ENCODE data around the gene IGSF21. TPM values are rescaled to one million over a fixed set of nuclear protein-coding genes. Genes with fewer than 3 reads are reported as not detected.

IGSF21 gene
- total RNA-seq, 1 experiment from 2014 or later: 5.2 TPM

GRCh38 chr1:18200918-18201317 lies 93.3 kb downstream of the IGSF21 start:
- Histone ChIP-seq H4K8ac (replicated peaks; ENCODE audit: insufficient read length, low read depth, low read length) (no peak overlapping the region), H3K79me1 (ENCODE audit: insufficient read depth, low read depth, low read length, poor library complexity, severe bottlenecking) (no peaks in the 10 kb centered on the region), H3K14ac (ENCODE audit: insufficient read depth, low read length) (no peak overlapping the region), H3K27me3 (ENCODE audit: insufficient read depth, low read length) (no peaks in the 10 kb centered on the region), H4K91ac (ENCODE audit: insufficient read length, low read depth, low read length) (no peak overlapping the region), H2BK120ac (ENCODE audit: low read depth, low read length, poor library complexity, severe bottlenecking) (no peak overlapping the region), H2AFZ (ENCODE audit: low read length) (no peak overlapping the region), H3K23me2 (ENCODE audit: insufficient read length, low read depth, low read length, poor library complexity, severe bottlenecking) (no peaks in the 10 kb centered on the region), H3K9ac (ENCODE audit: extremely low read depth, insufficient read length, low read length) (no peak overlapping the region), H2AK5ac (ENCODE audit: insufficient read length, low read length) (no peak overlapping the region), H3K4me1 (ENCODE audit: insufficient read depth, low read length) (peaks cover 3% of the 10 kb centered on the region; the same call in 1 of the 2 replicates), H2BK15ac (ENCODE audit: low read depth, low read length) (no peak overlapping the region), H3T11ph (ENCODE audit: low read length) (no peak overlapping the region), H3K56ac (ENCODE audit: insufficient read length, low read depth, low read length) (no peak overlapping the region), H4K5ac (ENCODE audit: insufficient read length, low read depth, low read length) (no peak overlapping the region), H3K79me2 (ENCODE audit: insufficient read depth, low read length) (no peaks in the 10 kb centered on the region), H3K23ac (ENCODE audit: insufficient read length, low read depth, low read length) (no peak overlapping the region), H2BK12ac (ENCODE audit: insufficient read length, low read depth, low read length) (no peak overlapping the region), H3K4ac (ENCODE audit: low read depth, low read length) (no peak overlapping the region), H3K27ac (ENCODE audit: insufficient read length, low read depth, low read length) (no peak overlapping the region), H2BK5ac (ENCODE audit: insufficient read length, low read length) (no peak overlapping the region), H3K4me2 (ENCODE audit: insufficient read depth, insufficient read length, low read length) (no peak overlapping the region), H3K18ac (ENCODE audit: insufficient read length, low read depth, low read length) (no peak overlapping the region), H3K9me3 (ENCODE audit: control insufficient read depth, low read depth, low read length) (no peaks in the 10 kb centered on the region), H4K20me1 (ENCODE audit: control insufficient read depth, insufficient read depth, insufficient read length) (no peaks in the 10 kb centered on the region), H2BK20ac (ENCODE audit: low read depth, low read length, poor library complexity, severe bottlenecking) (no peak overlapping the region)
- H3K4me1 Mint-ChIP-seq: peaks cover 34 to 38% of the 10 kb centered on the region in 2 experiments
- no peak overlapping the region; a peak in 1 of 7 replicates for H3K27ac Mint-ChIP-seq
- no peak overlapping the region; a peak in 1 of 5 replicates for H3K4me3 Mint-ChIP-seq
- no peaks in the 10 kb centered on the region; the same call in 1 of the 2 replicates for H3K27me3 Mint-ChIP-seq (ENCODE audit: low read depth)
- no CpG with 5 or more reads among the region's 6 CpGs for WGBS (ENCODE audit: extremely low coverage, insufficient read length, low lambda C conversion rate)
- no peak for TF ChIP-seq CTCF (conservative IDR thresholded peaks at IDR 0.05)
- H3K36me3 Mint-ChIP-seq (ENCODE audit: insufficient read depth in 1 of 3, low read depth in 3 of 3): no peaks in the 10 kb centered on the region; a peak in 1 of 7 replicates
- DNase-seq: no peak
- no peaks in the 10 kb centered on the region for H3K9me3 Mint-ChIP-seq

Data from H9 (cell line).